Activated CD8-positive, alpha-beta memory T cell treated with anti-CD3 and anti-CD28 coated beads for 36 hours (primary cell): Measurements from ENCODE around the gene ARID2. TPM values are rescaled to one million over a fixed set of nuclear protein-coding genes. Genes with fewer than 3 reads are reported as not detected.

Experiments used
- CTCF ChIA-PET: fragments of 350-600 bp; sonication (Branson Sonifier 250); formaldehyde crosslinking; loops from one replicate; lab custom pipeline; 2021; ENCODE audit warnings: antibody characterized with exemption; lab: Charles Lee
- POLR2A ChIA-PET: fragments of 350-600 bp; sonication (Branson Sonifier 250); formaldehyde crosslinking; loops from one replicate; lab custom pipeline; 2021; ENCODE audit warnings: antibody characterized with exemption; lab: Charles Lee
- total RNA-seq, 2 experiments: library from RNA; stranded (reverse); gene quantifications; one replicate each; pipeline ENCODE4 v1.2.3, GENCODE V29; 2021

The ARID2 gene
- 10 to 100 TPM; 22.3 to 23.8 TPM for total RNA-seq

GRCh38 chr12:45729233-45730083 is at the start of gene ARID2:
ARID2 (plus strand) TSS chr12:45729706; CDS start chr12:45729837, 131 bp downstream.
- CTCF ChIA-PET, result interaction anchor here (1.0 to 1.3 kb wide), 4 partner anchors 16 to 246 kb away, joined by 3 read pairs; no protein-coding TSS in a partner anchor
- POLR2A ChIA-PET, result interaction anchor here (0.6 to 1.8 kb wide), 9 partner anchors 60 to 1924 kb away, joined by 3 to 7 read pairs (median 4); partner anchors contain the start of genes SCAF11, SLC38A1 and TWF1

- ChIA-PET CTCF (no interaction called here), POLR2A (no interaction called here)
Observed at GRCh38 chr12:45680362-45680761, 49.1 kb upstream of the ARID2 start.

GRCh38 chr12:45681465-45681864 is 48.0 kb upstream of the ARID2 start:
- POLR2A ChIA-PET, result no interaction called here
- CTCF ChIA-PET, result no interaction called here

- POLR2A ChIA-PET, result no interaction called here
Observed at GRCh38 chr12:45685680-45686079, 43.8 kb upstream of the ARID2 start.

GRCh38 chr12:45687081-45688015 is 42.2 kb upstream of the ARID2 start:
- ChIA-PET CTCF (no interaction called here), POLR2A (no interaction called here)

More at GRCh38 chr12:45685680-45686079, 43.8 kb upstream of the ARID2 start:
- CTCF ChIA-PET, result no interaction called here

- ChIA-PET CTCF (no interaction called here), POLR2A (no interaction called here)
Observed at GRCh38 chr12:45688183-45688582, 41.3 kb upstream of the ARID2 start.

- ChIA-PET POLR2A (no interaction called here), CTCF (no interaction called here)
Observed at GRCh38 chr12:45695035-45695434, 34.5 kb upstream of the ARID2 start.

GRCh38 chr12:45695606-45696005 is 33.9 kb upstream of the ARID2 start:
- CTCF ChIA-PET, result no interaction called here
- POLR2A ChIA-PET, result no interaction called here

- POLR2A ChIA-PET, result no interaction called here
Observed at GRCh38 chr12:45696049-45696448, 33.5 kb upstream of the ARID2 start.

GRCh38 chr12:45697371-45697770 is 32.1 kb upstream of the ARID2 start:
- ChIA-PET POLR2A (no interaction called here), CTCF (no interaction called here)

More at GRCh38 chr12:45696049-45696448, 33.5 kb upstream of the ARID2 start:
- CTCF ChIA-PET, result no interaction called here

GRCh38 chr12:45701296-45701695 is 28.2 kb upstream of the ARID2 start:
- ChIA-PET CTCF (interaction anchor here (1.4 kb wide), 1 partner anchor 9 kb away, joined by 4 read pairs; no protein-coding TSS in a partner anchor), POLR2A (no interaction called here)

GRCh38 chr12:45703942-45704341 is 25.6 kb upstream of the ARID2 start:
- POLR2A ChIA-PET, result no interaction called here
- CTCF ChIA-PET, result no interaction called here

- ChIA-PET CTCF (no interaction called here), POLR2A (no interaction called here)
Observed at GRCh38 chr12:45704968-45705367, 24.5 kb upstream of the ARID2 start.

- CTCF ChIA-PET, result no interaction called here
- POLR2A ChIA-PET, result no interaction called here
Observed at GRCh38 chr12:45705404-45705803, 24.1 kb upstream of the ARID2 start.

- POLR2A ChIA-PET, result no interaction called here
- CTCF ChIA-PET, result no interaction called here
Observed at GRCh38 chr12:45707241-45707857, 22.2 kb upstream of the ARID2 start.

- CTCF ChIA-PET, result no interaction called here
- POLR2A ChIA-PET, result no interaction called here
Observed at GRCh38 chr12:45708363-45708762, 21.1 kb upstream of the ARID2 start.

GRCh38 chr12:45708901-45709300 is 20.6 kb upstream of the ARID2 start:
- ChIA-PET POLR2A (no interaction called here), CTCF (no interaction called here)

GRCh38 chr12:45712319-45712718 is 17.2 kb upstream of the ARID2 start:
- CTCF ChIA-PET, result no interaction called here
- POLR2A ChIA-PET, result interaction anchor here (0.6 kb wide), 1 partner anchor 149 kb away, joined by 4 read pairs; no protein-coding TSS in a partner anchor

GRCh38 chr12:45713078-45713477 is 16.4 kb upstream of the ARID2 start:
- ChIA-PET POLR2A (no interaction called here), CTCF (no interaction called here)
